ENCODE measurements around the gene BRIP1. TPM values are rescaled to one million over a fixed set of nuclear protein-coding genes. Genes with fewer than 3 reads are reported as not detected.
"Not testable (repeated sequence)": the region's sequence is repeated elsewhere in the genome, so short reads cannot be mapped to it uniquely, and the experiment has no call there.

Gene BRIP1
- total RNA-seq, 4 donors from 2014 or later: 0.13 to 0.79 (median 0.38) TPM

DNA sequence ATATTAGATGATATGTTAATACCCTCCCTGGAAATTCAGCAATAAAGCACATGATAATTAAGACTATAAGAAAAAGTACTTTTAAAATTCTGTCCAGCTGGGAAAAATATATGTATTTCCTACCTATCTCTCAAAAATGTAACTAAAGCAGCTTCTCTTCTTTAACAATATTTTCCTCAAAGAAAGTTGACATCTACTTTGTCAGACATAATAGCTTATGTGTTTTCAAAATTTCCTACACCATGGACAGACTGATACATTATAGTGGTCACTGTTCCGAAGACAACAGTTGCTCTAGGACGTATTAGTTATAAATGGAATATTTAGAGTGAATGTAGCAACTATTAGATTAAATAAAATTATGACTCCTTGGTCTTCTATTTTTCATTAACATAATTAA is 140.9 kb downstream of the BRIP1 start:
- TF ChIP-seq, protein P1, sequence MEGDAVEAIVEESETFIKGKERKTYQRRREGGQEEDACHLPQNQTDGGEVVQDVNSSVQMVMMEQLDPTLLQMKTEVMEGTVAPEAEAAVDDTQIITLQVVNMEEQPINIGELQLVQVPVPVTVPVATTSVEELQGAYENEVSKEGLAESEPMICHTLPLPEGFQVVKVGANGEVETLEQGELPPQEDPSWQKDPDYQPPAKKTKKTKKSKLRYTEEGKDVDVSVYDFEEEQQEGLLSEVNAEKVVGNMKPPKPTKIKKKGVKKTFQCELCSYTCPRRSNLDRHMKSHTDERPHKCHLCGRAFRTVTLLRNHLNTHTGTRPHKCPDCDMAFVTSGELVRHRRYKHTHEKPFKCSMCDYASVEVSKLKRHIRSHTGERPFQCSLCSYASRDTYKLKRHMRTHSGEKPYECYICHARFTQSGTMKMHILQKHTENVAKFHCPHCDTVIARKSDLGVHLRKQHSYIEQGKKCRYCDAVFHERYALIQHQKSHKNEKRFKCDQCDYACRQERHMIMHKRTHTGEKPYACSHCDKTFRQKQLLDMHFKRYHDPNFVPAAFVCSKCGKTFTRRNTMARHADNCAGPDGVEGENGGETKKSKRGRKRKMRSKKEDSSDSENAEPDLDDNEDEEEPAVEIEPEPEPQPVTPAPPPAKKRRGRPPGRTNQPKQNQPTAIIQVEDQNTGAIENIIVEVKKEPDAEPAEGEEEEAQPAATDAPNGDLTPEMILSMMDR (IDR thresholded peaks at IDR 0.05): no peak
- ATAC-seq (ENCODE audit: low FRiP score): no peak
- no peak for DNase-seq (ENCODE audit: low spot score)

DNA sequence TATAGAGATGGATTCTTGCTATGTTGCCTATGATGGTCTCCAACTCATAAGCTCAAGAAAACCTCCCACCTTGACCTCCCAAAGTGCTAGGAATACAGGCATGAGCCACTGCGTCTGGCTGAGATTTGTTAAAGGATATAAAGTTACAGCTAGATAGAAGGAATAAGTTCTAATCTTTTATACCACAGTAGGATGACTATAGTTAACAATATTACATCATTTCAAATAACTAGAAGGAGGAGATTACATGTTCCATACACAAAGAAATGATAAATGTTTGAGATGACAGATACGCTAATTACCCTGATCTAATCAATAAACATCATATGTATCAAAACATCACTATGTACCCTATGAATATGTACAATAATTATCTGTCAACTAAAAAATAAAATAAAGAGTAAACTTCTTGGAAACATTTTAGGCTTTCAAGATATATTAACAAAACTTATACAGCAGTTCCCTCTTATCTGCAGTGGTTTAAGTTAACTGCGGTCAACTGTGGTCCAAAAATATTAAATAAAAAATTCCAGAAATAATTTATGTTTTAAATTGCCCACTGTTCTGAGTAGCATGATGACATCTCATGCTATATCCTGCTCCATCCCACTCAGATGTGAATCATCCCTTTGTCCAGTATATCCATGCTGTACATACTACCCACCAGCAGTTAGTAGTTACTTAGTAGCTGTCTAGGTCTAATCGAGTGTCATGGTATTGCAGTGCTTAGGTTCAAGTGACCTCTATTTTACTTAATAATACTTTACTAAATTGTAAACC is 143.1 kb downstream of the BRIP1 start:
- no peak for DNase-seq (ENCODE audit: low spot score)
- TF ChIP-seq, protein P1 (IDR thresholded peaks at IDR 0.05): no peak
- no peak for ATAC-seq (ENCODE audit: low FRiP score)

DNA sequence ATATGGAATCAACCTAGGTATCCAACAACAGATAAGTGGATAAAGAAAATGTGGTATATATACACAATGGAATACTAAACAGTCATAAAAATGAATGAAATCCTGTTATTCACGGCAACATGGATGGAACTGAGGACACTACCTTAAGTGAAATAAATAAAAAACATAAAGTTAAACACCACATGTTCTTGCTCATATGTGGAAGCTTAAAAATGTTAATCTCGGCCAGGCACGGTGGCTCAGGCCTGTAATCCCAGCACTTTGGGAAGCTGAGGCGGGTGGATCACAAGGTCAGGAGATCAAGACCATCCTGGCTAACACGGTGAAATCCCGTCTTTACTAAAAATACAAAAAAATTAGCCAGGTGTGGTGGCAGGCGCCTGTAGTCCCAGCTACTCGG is 144.1 kb downstream of the BRIP1 start:
- ATAC-seq (ENCODE audit: low FRiP score); DNase-seq (ENCODE audit: low spot score): not testable (repeated sequence)

DNA sequence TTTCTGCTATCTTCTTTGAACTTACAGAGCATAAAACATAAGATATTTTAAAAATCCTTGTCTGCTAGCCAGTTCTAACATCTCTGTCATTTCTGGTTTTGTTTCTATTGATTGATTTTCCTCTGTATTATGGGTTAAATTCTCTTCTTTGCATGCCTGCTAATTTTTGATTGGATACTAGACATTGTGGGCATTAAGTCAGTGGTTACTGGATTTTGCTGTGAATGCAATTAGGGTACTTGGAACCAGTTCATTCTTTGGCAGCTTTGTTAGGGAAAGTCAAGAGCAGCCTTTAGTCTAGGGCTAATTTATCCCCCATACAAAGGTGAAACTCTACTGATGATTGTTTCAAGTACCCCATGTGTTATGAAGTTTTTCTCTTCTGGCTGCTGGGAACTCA is 145.3 kb downstream of the BRIP1 start:
- ATAC-seq (ENCODE audit: low FRiP score) (no peak), DNase-seq (ENCODE audit: low spot score) (no peak)
- TF ChIP-seq, protein P1 (IDR thresholded peaks at IDR 0.05): no peak

DNA sequence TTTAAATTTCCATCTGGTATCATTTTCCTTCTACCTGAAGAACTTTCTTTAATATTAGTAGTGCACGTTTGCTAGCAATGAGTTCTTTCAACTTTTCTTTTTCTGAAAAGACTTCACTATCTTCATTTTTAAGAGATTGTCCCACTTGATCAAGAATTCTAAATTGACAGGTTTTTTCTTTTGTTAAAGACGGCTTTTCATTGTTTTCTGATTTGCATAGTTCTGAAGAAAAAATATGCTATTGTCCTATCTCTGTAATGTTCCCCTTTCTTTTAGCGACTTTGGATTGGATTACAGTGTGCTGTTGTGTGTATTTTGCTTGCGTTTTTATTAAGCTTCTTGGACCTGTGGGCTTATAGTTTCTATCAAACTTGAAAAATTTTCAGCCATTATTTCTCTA is 146.0 kb downstream of the BRIP1 start:
- DNase-seq (ENCODE audit: low spot score) (no peak), ATAC-seq (ENCODE audit: low FRiP score) (no peak)
- TF ChIP-seq, protein P1 (IDR thresholded peaks at IDR 0.05): no peak

DNA sequence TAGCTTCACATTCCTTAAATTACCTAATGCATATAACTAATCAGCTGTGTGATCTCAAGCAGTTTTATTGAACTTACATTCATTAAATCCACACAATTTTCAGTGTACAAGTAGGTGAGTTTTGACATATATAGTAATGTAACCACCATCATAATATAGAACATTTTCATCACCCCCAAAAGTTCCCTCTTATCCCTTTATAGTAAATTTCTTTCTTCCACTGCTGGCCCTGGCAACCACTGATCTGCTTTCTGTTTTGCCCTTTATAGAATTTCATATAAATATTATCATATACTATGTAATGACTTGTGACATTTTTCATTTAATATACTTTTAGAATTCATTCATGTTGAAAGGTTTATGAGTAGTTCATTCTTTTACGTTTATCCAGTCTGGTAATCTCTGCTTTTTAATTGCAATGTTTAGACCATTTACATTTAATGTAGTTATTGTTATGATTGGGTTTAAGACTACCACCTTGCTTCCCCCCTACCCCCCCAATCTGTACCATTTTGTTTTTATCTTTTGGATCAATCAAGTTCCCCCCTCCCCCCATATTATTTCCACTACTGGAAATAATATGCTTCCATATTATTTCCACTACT is 147.0 kb downstream of the BRIP1 start:
- no peak for ATAC-seq (ENCODE audit: low FRiP score)
- no peak for DNase-seq (ENCODE audit: low spot score)
- TF ChIP-seq, protein P1 (IDR thresholded peaks at IDR 0.05): no peak

DNA sequence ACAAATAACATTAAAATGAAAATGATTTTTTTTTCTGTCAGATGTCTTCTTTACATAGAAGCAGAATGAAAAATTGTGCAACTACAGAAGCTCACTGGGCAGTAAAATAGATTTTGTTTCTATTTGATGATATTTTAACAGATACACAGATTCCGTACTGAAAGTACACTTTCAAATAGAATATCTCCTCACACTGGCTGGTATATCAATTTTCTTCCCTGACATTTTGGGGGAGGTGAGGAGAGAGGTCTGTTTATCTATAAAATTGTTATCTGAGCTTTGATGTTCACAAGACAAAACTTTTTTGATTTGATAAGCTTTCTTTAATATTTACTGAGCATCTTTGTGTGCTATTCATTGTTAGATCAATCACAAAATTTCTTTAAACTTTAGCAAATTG is 148.0 kb downstream of the BRIP1 start:
- no peak for ATAC-seq (ENCODE audit: low FRiP score)
- DNase-seq (ENCODE audit: low spot score): no peak
- TF ChIP-seq, protein P1 (IDR thresholded peaks at IDR 0.05): no peak

All from omental fat pad (tissue), 4 donors.